HepG2 (cell line): ENCODE data around the gene SYNJ2. TPM values are rescaled to one million over a fixed set of nuclear protein-coding genes. Genes with fewer than 3 reads are reported as not detected.

Experiments used
- ATAC-seq: fragments of 200-7000 bp; cut with Tn5 transposase; 3 replicates; pipeline ENCODE4 v1.9.1; 2020; ENCODE audit warnings: mild to moderate bottlenecking, moderate library complexity
- BruUV-seq: library from RNA; stranded (reverse); fragments of 400-500 nt; replicated peaks from 2 replicates; lab custom pipeline; 2021; lab: Mats Ljungman, UMichigan
- CTCF ChIA-PET: fragments of 300-600 bp; formaldehyde crosslinking; extraction: SDS; loops from one replicate; lab custom pipeline; 2021; ENCODE audit warnings: low total read pairs, inconsistent platforms, low intra/inter-chr PET ratio; lab: Yijun Ruan, JAX
- POLR2A ChIA-PET: fragments of 350-600 bp; sonication (Branson Sonifier 250); formaldehyde crosslinking; loops from one replicate; lab custom pipeline; 2020; ENCODE audit warnings: antibody characterized with exemption, inconsistent platforms; lab: Yijun Ruan, JAX
- DNase-seq: peaks from one replicate; pipeline ENCODE4 v3.0.0-alpha.2; 2015; ENCODE audit warnings: low spot score
- FAIRE-seq: peaks from 3 replicates; lab custom pipeline; 2011; peaks lifted over from hg19 to GRCh38; lab: Jason Lieb, UNC
- H2AFZ ChIP-seq: one replicate; pipeline ENCODE4 v1.6.1; 2011; ENCODE audit warnings: low read length, inconsistent platforms
- H3K27ac ChIP-seq: fragments of 300-600 bp; 3 replicates; pipeline ENCODE4 v1.8.0; 2011; ENCODE audit warnings: mixed run types, mild to moderate bottlenecking, mixed read lengths, low read length, inconsistent platforms; ENCODE audit not compliant: insufficient read depth; ENCODE audit errors: extremely low read length
- H3K27me3 ChIP-seq, 2 experiments: fragments of 200-600 bp in 1 of 2; 2 replicates in 1 of 2; 3 replicates in 1 of 2; pipeline versions ENCODE4 v1.6.0 to v1.8.0; 2011; ENCODE audit warnings: low read length in 2 of 2, mild to moderate bottlenecking in 2 of 2, moderate library complexity in 2 of 2, inconsistent platforms in 1 of 2; ENCODE audit not compliant: insufficient read depth in 2 of 2, control insufficient read depth in 1 of 2
- H3K36me3 ChIP-seq, 2 experiments: fragments of 200-600 bp in 1 of 2; replicated peaks in 1 of 2; 2 replicates in 1 of 2; 3 replicates in 1 of 2; pipeline versions ENCODE4 v1.5.1 to v1.8.0; 2011; ENCODE audit warnings: low read length in 2 of 2, inconsistent platforms in 1 of 2; ENCODE audit not compliant: insufficient read depth in 2 of 2, control insufficient read depth in 1 of 2
- H3K4me1 ChIP-seq: 2 replicates; pipeline ENCODE4 v1.5.1; 2012; ENCODE audit warnings: low read length, inconsistent platforms; ENCODE audit not compliant: insufficient read depth
- H3K4me2 ChIP-seq: 2 replicates; pipeline ENCODE4 v1.6.0; 2011; ENCODE audit warnings: low read depth, low read length, inconsistent platforms
- H3K4me3 ChIP-seq, 3 experiments: fragments of 200-600 bp in 1 of 3; sonication (generic), shearing (Covaris generic) in 1 of 3; replicated peaks in 1 of 3; 2 replicates each; pipeline ENCODE4 v1.5.1; 2011 to 2016; ENCODE audit warnings: low read length in 3 of 3, inconsistent platforms in 2 of 3, low read depth in 2 of 3, mild to moderate bottlenecking in 2 of 3, control low read depth in 1 of 3, mixed read lengths in 1 of 3; ENCODE audit not compliant: insufficient read depth in 1 of 3
- H3K79me2 ChIP-seq: one replicate; pipeline ENCODE4 v1.6.1; 2011; ENCODE audit warnings: low read length, inconsistent platforms; ENCODE audit not compliant: insufficient read depth
- H3K9ac ChIP-seq: 2 replicates; pipeline ENCODE4 v1.6.0; 2011; ENCODE audit warnings: mild to moderate bottlenecking, low read depth, low read length, inconsistent platforms; ENCODE audit not compliant: insufficient read depth
- H3K9me3 ChIP-seq: 2 replicates; pipeline ENCODE4 v1.5.1; 2012; ENCODE audit warnings: mild to moderate bottlenecking, low read length
- H4K20me1 ChIP-seq: 2 replicates; pipeline ENCODE4 v1.6.0; 2011; ENCODE audit warnings: inconsistent platforms, mild to moderate bottlenecking, low read length, moderate library complexity; ENCODE audit not compliant: insufficient read depth
- AGO2 ChIP-seq: fragments of 200-400 bp; formaldehyde crosslinking; optimal IDR thresholded peaks from 2 replicates; pipeline ENCODE3; 2017; ENCODE audit warnings: mild to moderate bottlenecking, low read depth, low read length, moderate library complexity
- FOXJ3 ChIP-seq: sonication (generic); formaldehyde crosslinking; IDR thresholded peaks from 2 replicates; pipeline ENCODE4 v1.4.0; 2020; ENCODE audit warnings: missing genetic modification reagents, mild to moderate bottlenecking, borderline replicate concordance
- MAFK ChIP-seq, 2 experiments: IDR thresholded peaks in 1 of 2; conservative IDR thresholded peaks in 1 of 2; 2 replicates each; pipeline ENCODE4 v1.6.1; 2011; ENCODE audit warnings: improper control_type of control experiment in 2 of 2, low read length in 2 of 2
- NCOA5 ChIP-seq: sonication (generic); formaldehyde crosslinking; IDR thresholded peaks from 2 replicates; pipeline ENCODE4 v1.4.0; 2020; ENCODE audit warnings: missing genetic modification reagents
- POLR2A ChIP-seq, 2 experiments: IDR thresholded peaks; 2 replicates each; pipeline ENCODE4 v1.6.1; 2011; ENCODE audit warnings: low read depth in 2 of 2, low read length in 2 of 2, mild to moderate bottlenecking in 1 of 2, moderate library complexity in 1 of 2; ENCODE audit not compliant: insufficient read depth in 1 of 2
- SIX1 ChIP-seq: sonication (generic); formaldehyde crosslinking; IDR thresholded peaks from 2 replicates; pipeline ENCODE4 v1.4.0; 2020; ENCODE audit warnings: missing genetic modification reagents, borderline replicate concordance
- WGBS: methylation state at CpG from one replicate; pipeline ENCODE4 v1.1.6; 2017; ENCODE audit warnings: low lambda C conversion rate; 5-methylcytosine and 5-hydroxymethylcytosine counted together
- in situ Hi-C: cut with HindIII; loops from 2 replicates; pipeline ENCODE4 v1.10.0; 2017; ENCODE audit warnings: low pct_unique_long_range_greater_than_20kb; ENCODE audit not compliant: extremely low pct_ligation_motif_present
- intact Hi-C: fragments of 100-400 bp; cut with micrococcal nuclease; formaldehyde crosslinking; loops from one replicate; pipeline ENCODE4 v1.10.0; 2022; ENCODE audit not compliant: unreplicated experiment
- polyA plus RNA-seq, 8 experiments: library from polyadenylated mRNA; depleted of rRNA in 3 of 8; stranded (reverse) in 7 of 8; unstranded in 1 of 8; fragments of >200 nt; fragmentation: Illumina TruSeq in 4 of 8; extraction: Trizol in 4 of 8; gene quantifications; 2 replicates each; pipeline versions ENCODE4 v1.2.1 to v1.2.3, GENCODE V29; 2011 to 2016; ENCODE audit warnings: low read depth in 4 of 8, missing spikeins in 1 of 8, mixed read lengths in 1 of 8; ENCODE audit not compliant: insufficient read depth in 1 of 8
- total RNA-seq, 5 experiments: library from RNA; depleted of rRNA; stranded (reverse); fragments of >200 nt; fragmentation: Illumina TruSeq; extraction: Trizol; gene quantifications; 2 replicates each; pipeline ENCODE4 v1.2.3, GENCODE V29; 2016; ENCODE audit warnings: low read depth in 1 of 5
- TF ChIP-seq, protein P1 (sequence below): sonication (generic); formaldehyde crosslinking; IDR thresholded peaks from 2 replicates; pipeline ENCODE4 v1.9.0; 2022; ENCODE audit warnings: missing genetic modification reagents, mild to moderate bottlenecking, borderline replicate concordance
- TF ChIP-seq, protein P2 (sequence below): sonication (generic); formaldehyde crosslinking; IDR thresholded peaks from 2 replicates; pipeline ENCODE4 v1.4.0; 2020; ENCODE audit warnings: missing genetic modification reagents, borderline replicate concordance

Gene SYNJ2
- total and polyA plus RNA-seq, 2 of the 13 experiments (the other 11 are each of a cell fraction or from before 2014, with no cell fraction given), result 39.1 to 57.6 TPM

DNA sequence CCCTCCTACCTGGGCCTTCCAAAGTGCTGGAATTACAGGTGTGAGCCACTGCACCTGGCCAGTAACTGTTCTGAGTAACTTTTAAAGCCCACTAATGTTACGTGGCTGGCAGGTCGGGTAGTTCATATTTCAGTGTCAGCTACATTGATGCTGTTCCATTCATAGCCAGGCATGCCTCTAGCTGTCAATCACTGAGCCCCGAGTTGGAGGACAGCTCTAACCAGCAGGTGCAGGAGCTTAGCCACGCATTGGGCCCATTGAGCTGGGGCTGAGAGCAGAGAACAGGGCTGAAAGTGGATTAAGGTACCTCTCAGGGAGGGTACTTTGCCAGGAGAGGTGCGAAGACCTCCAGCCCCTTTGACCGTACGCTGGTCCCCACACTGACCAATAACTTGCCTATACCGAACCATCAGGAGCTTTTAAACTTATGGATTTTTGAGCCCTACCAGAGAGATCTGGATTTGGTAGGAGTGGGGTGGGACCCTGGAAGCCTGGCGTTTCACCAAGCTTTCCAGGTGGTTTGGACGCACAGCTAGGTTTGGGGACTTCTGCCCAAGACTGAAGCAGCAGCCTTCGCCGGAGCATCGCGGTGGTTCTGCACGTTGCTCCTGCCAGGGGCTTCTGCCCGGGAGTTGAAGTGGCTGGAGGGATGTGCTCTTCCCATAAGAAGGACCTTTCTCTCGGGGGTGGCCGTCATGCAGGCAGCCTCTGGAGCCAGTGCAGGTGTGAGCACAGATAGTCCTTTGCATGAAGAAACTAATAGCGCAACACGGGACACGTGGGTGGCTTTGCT is 103.8 kb downstream of the SYNJ2 start:
- intact Hi-C loops, result no loop called here
- Histone ChIP-seq H3K36me3 (peaks cover 75 to 92% of the 10 kb centered on the region in 2 experiments), H3K4me2 (no peak overlapping the region), H3K9ac (no peak overlapping the region), H3K27me3 (no peaks in the 10 kb centered on the region), H2AFZ (no peak overlapping the region), H3K9me3 (no peaks in the 10 kb centered on the region), H3K4me1 (no peaks in the 10 kb centered on the region), H3K27ac (no peak overlapping the region), H4K20me1 (no peaks in the 10 kb centered on the region), H3K4me3 (no peak overlapping the region), H3K79me2 (no peaks in the 10 kb centered on the region)
- FAIRE-seq (no peak), ATAC-seq (no peak; the same call in 2 of the 3 replicates), DNase-seq (no peak)
- POLR2A ChIA-PET, result no interaction called here
- TF ChIP-seq AGO2 (peak; percentile 20), SIX1 (CRISPR knock-in tag) (no peak)
- TF ChIP-seq, protein P1, sequence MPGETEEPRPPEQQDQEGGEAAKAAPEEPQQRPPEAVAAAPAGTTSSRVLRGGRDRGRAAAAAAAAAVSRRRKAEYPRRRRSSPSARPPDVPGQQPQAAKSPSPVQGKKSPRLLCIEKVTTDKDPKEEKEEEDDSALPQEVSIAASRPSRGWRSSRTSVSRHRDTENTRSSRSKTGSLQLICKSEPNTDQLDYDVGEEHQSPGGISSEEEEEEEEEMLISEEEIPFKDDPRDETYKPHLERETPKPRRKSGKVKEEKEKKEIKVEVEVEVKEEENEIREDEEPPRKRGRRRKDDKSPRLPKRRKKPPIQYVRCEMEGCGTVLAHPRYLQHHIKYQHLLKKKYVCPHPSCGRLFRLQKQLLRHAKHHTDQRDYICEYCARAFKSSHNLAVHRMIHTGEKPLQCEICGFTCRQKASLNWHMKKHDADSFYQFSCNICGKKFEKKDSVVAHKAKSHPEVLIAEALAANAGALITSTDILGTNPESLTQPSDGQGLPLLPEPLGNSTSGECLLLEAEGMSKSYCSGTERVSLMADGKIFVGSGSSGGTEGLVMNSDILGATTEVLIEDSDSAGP, result 0 out of 2 replicates have a peak, but pooled peaks have one; percentile 11
- CTCF ChIA-PET, result no interaction called here
- WGBS, result 91% methylated on average over 20 of the region's 21 CpGs
- in situ Hi-C loops, result no loop called here
- no TSS peak for BruUV-seq

DNA sequence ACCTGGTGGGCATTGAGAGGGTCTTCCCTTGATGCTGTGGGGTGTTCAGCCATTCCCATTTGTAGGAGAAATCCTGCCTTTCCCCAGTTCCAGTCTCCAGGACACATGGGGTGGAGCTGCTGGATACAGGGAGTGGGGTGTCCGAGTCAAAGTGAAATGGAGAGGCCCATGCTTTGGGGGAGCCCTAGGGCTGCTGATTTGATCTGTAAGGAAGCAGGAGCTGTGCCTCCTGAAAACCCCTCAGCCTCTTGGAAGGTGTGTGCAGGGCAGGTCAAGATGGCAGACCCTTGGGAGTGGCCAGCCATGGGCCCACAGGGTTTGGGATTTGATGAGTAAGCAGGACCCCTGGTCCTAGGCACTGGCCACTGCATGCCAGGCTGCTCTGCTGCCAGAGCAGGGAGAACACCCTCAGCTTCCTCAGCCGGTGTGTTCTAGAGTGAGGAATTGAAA is 104.4 kb downstream of the SYNJ2 start:
- BruUV-seq, result no TSS peak
- no peak overlapping the region for H3K9ac ChIP-seq
- POLR2A ChIA-PET, result no interaction called here
- no peaks in the 10 kb centered on the region for H3K79me2 ChIP-seq
- in situ Hi-C loops, result no loop called here
- H3K4me3 ChIP-seq, result no peak overlapping the region
- FAIRE-seq (no peak), ATAC-seq (peak; percentile 16), DNase-seq (no peak)
- TF ChIP-seq, protein P1, result 0 out of 2 replicates have a peak, but pooled peaks have one; percentile 9
- TF ChIP-seq MAFK (conservative IDR thresholded peaks at IDR 0.05 in 1 of 2, IDR thresholded peaks at IDR 0.05 in 1 of 2; ENCODE audit: low read length in 2 of 2), result 0 out of 4 replicates have a peak, but pooled peaks have one; percentile 5 to 12
- no peak for TF ChIP-seq FOXJ3 (CRISPR knock-in tag)
- peak in 1 of 2 experiments; percentile 13; a peak in 1 of 4 replicates for TF ChIP-seq POLR2A (IDR thresholded peaks at IDR 0.05; ENCODE audit: insufficient read depth in 1 of 2, low read depth in 2 of 2, low read length in 2 of 2)
- TF ChIP-seq, protein P2, sequence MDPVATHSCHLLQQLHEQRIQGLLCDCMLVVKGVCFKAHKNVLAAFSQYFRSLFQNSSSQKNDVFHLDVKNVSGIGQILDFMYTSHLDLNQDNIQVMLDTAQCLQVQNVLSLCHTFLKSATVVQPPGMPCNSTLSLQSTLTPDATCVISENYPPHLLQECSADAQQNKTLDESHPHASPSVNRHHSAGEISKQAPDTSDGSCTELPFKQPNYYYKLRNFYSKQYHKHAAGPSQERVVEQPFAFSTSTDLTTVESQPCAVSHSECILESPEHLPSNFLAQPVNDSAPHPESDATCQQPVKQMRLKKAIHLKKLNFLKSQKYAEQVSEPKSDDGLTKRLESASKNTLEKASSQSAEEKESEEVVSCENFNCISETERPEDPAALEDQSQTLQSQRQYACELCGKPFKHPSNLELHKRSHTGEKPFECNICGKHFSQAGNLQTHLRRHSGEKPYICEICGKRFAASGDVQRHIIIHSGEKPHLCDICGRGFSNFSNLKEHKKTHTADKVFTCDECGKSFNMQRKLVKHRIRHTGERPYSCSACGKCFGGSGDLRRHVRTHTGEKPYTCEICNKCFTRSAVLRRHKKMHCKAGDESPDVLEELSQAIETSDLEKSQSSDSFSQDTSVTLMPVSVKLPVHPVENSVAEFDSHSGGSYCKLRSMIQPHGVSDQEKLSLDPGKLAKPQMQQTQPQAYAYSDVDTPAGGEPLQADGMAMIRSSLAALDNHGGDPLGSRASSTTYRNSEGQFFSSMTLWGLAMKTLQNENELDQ (CRISPR knock-in tag), result no peak
- no peak for TF ChIP-seq NCOA5 (CRISPR knock-in tag)
- H3K36me3 ChIP-seq, result peaks cover 70 to 91% of the 10 kb centered on the region in 2 experiments
- no peaks in the 10 kb centered on the region for H3K27me3 ChIP-seq
- intact Hi-C loops, result no loop called here
- no peaks in the 10 kb centered on the region for H3K4me1 ChIP-seq
- no peak overlapping the region for H2AFZ ChIP-seq
- no peaks in the 10 kb centered on the region for H3K9me3 ChIP-seq
- H3K27ac ChIP-seq, result no peak overlapping the region
- CTCF ChIA-PET, result no interaction called here
- H3K4me2 ChIP-seq, result no peak overlapping the region
- H4K20me1 ChIP-seq, result no peaks in the 10 kb centered on the region
- 94% methylated on average over 2 of the region's 2 CpGs for WGBS
